IPS-18a (cell line): ENCODE data around the gene CTXN3.

Experiments
- H3K27ac ChIP-seq: one replicate; pipeline ENCODE4 v1.5.1; 2013; ENCODE audit warnings: low read length
- H3K27me3 ChIP-seq: one replicate; pipeline ENCODE4 v1.6.1; 2013; ENCODE audit warnings: mild to moderate bottlenecking, low read length; ENCODE audit not compliant: control insufficient read depth, insufficient read depth
- H3K36me3 ChIP-seq: one replicate; pipeline ENCODE4 v1.6.1; 2013; ENCODE audit warnings: low read depth, low read length; ENCODE audit not compliant: control insufficient read depth
- H3K4me1 ChIP-seq: one replicate; pipeline ENCODE4 v1.6.1; 2013; ENCODE audit warnings: low read depth, low read length; ENCODE audit not compliant: control insufficient read depth
- H3K4me3 ChIP-seq: one replicate; pipeline ENCODE4 v1.5.1; 2013; ENCODE audit warnings: low read length
- H3K9ac ChIP-seq: one replicate; pipeline ENCODE4 v1.6.1; 2013; ENCODE audit warnings: mild to moderate bottlenecking, low read length, moderate library complexity
- H3K9me3 ChIP-seq: one replicate; pipeline ENCODE4 v1.6.1; 2013; ENCODE audit warnings: low read depth, low read length; ENCODE audit not compliant: control insufficient read depth

The CTXN3 gene

GRCh38 chr5:127680595-127680994 lies 31.7 kb downstream of the CTXN3 start:
- Histone ChIP-seq H3K4me3 (no peak overlapping the region), H3K4me1 (no peaks in the 10 kb centered on the region), H3K9ac (no peak overlapping the region), H3K9me3 (no peaks in the 10 kb centered on the region), H3K27me3 (no peaks in the 10 kb centered on the region), H3K27ac (no peak overlapping the region), H3K36me3 (no peaks in the 10 kb centered on the region)

- Histone ChIP-seq H3K9me3 (no peaks in the 10 kb centered on the region), H3K9ac (no peak overlapping the region), H3K4me3 (no peak overlapping the region), H3K27ac (no peak overlapping the region), H3K27me3 (no peaks in the 10 kb centered on the region), H3K4me1 (no peaks in the 10 kb centered on the region), H3K36me3 (no peaks in the 10 kb centered on the region)
Measured at GRCh38 chr5:127683008-127683407, 34.1 kb downstream of the CTXN3 start.

- no peaks in the 10 kb centered on the region for H3K4me1 ChIP-seq
- no peak overlapping the region for H3K27ac ChIP-seq
- H3K9me3 ChIP-seq = no peaks in the 10 kb centered on the region
- H3K36me3 ChIP-seq = no peaks in the 10 kb centered on the region
- no peak overlapping the region for H3K9ac ChIP-seq
- no peaks in the 10 kb centered on the region for H3K27me3 ChIP-seq
- no peak overlapping the region for H3K4me3 ChIP-seq
Measured at GRCh38 chr5:127684726-127685467, 36.0 kb downstream of the CTXN3 start.

- H3K9ac ChIP-seq = no peak overlapping the region
- H3K9me3 ChIP-seq = no peaks in the 10 kb centered on the region
Measured at GRCh38 chr5:127685662-127686061, 36.8 kb downstream of the CTXN3 start.

GRCh38 chr5:127686424-127686823 lies 37.5 kb downstream of the CTXN3 start:
- H3K36me3 ChIP-seq = no peaks in the 10 kb centered on the region
- no peak overlapping the region for H3K4me3 ChIP-seq
- no peaks in the 10 kb centered on the region for H3K27me3 ChIP-seq
- H3K9ac ChIP-seq = no peak overlapping the region
- no peaks in the 10 kb centered on the region for H3K9me3 ChIP-seq
- no peak overlapping the region for H3K27ac ChIP-seq
- H3K4me1 ChIP-seq = no peaks in the 10 kb centered on the region

More at GRCh38 chr5:127685662-127686061, 36.8 kb downstream of the CTXN3 start:
- H3K4me3 ChIP-seq = no peak overlapping the region
- no peak overlapping the region for H3K27ac ChIP-seq
- H3K4me1 ChIP-seq = no peaks in the 10 kb centered on the region
- no peaks in the 10 kb centered on the region for H3K27me3 ChIP-seq
- no peaks in the 10 kb centered on the region for H3K36me3 ChIP-seq

- H3K27me3 ChIP-seq = no peaks in the 10 kb centered on the region
Measured at GRCh38 chr5:127694518-127695171, 45.8 kb downstream of the CTXN3 start.

GRCh38 chr5:127695346-127695745 lies 46.5 kb downstream of the CTXN3 start:
- Histone ChIP-seq H3K27me3 (no peaks in the 10 kb centered on the region), H3K9ac (no peak overlapping the region), H3K4me3 (no peak overlapping the region), H3K36me3 (no peaks in the 10 kb centered on the region), H3K4me1 (no peaks in the 10 kb centered on the region), H3K9me3 (no peaks in the 10 kb centered on the region), H3K27ac (no peak overlapping the region)

More at GRCh38 chr5:127694518-127695171, 45.8 kb downstream of the CTXN3 start:
- no peaks in the 10 kb centered on the region for H3K9me3 ChIP-seq
- H3K9ac ChIP-seq = no peak overlapping the region
- no peaks in the 10 kb centered on the region for H3K36me3 ChIP-seq
- H3K4me1 ChIP-seq = no peaks in the 10 kb centered on the region
- no peak overlapping the region for H3K4me3 ChIP-seq
- no peak overlapping the region for H3K27ac ChIP-seq

GRCh38 chr5:127696683-127697082 lies 47.8 kb downstream of the CTXN3 start:
- no peaks in the 10 kb centered on the region for H3K36me3 ChIP-seq
- no peaks in the 10 kb centered on the region for H3K27me3 ChIP-seq
- no peak overlapping the region for H3K4me3 ChIP-seq
- H3K9me3 ChIP-seq = no peaks in the 10 kb centered on the region
- no peak overlapping the region for H3K27ac ChIP-seq
- H3K4me1 ChIP-seq = no peaks in the 10 kb centered on the region
- no peak overlapping the region for H3K9ac ChIP-seq

- Histone ChIP-seq H3K4me3 (no peak overlapping the region), H3K27ac (no peak overlapping the region), H3K4me1 (peaks cover 2% of the 10 kb centered on the region), H3K27me3 (no peaks in the 10 kb centered on the region), H3K9ac (no peak overlapping the region), H3K9me3 (no peaks in the 10 kb centered on the region), H3K36me3 (no peaks in the 10 kb centered on the region)
Measured at GRCh38 chr5:127697894-127698600, 49.2 kb downstream of the CTXN3 start.

GRCh38 chr5:127699416-127699815 lies 50.5 kb downstream of the CTXN3 start:
- Histone ChIP-seq H3K9ac (no peak overlapping the region), H3K4me1 (peaks cover 9% of the 10 kb centered on the region), H3K36me3 (no peaks in the 10 kb centered on the region), H3K27me3 (no peaks in the 10 kb centered on the region), H3K4me3 (no peak overlapping the region), H3K27ac (no peak overlapping the region), H3K9me3 (no peaks in the 10 kb centered on the region)

- Histone ChIP-seq H3K4me3 (no peak overlapping the region), H3K27me3 (no peaks in the 10 kb centered on the region), H3K9me3 (no peaks in the 10 kb centered on the region), H3K36me3 (no peaks in the 10 kb centered on the region), H3K9ac (no peak overlapping the region), H3K4me1 (peaks cover 12% of the 10 kb centered on the region), H3K27ac (no peak overlapping the region)
Measured at GRCh38 chr5:127700237-127700766, 51.4 kb downstream of the CTXN3 start.
